HepG2 (cell line): ENCODE data around the gene PRKAG1. TPM values are rescaled to one million over a fixed set of nuclear protein-coding genes. Genes with fewer than 3 reads are reported as not detected.
A peak's percentile ranks its signal among the peaks of the same experiment; 100 is the strongest.

Source experiments
- BCL3 ChIP-seq: sonication (generic); formaldehyde crosslinking; IDR thresholded peaks from 2 replicates; pipeline ENCODE4 v1.5.1; 2020; ENCODE audit warnings: mild to moderate bottlenecking, missing genetic modification reagents, moderate library complexity
- BHLHE40 ChIP-seq: IDR thresholded peaks from 2 replicates; pipeline ENCODE4 v1.6.1; 2011; ENCODE audit warnings: low read length, improper control_type of control experiment
- CBFB ChIP-seq: sonication (generic); formaldehyde crosslinking; IDR thresholded peaks from 2 replicates; pipeline ENCODE4 v1.4.0; 2020; ENCODE audit warnings: missing genetic modification reagents
- IRX3 ChIP-seq: sonication (generic); formaldehyde crosslinking; IDR thresholded peaks from 2 replicates; pipeline ENCODE4 v1.8.1; 2023; ENCODE audit warnings: mild to moderate bottlenecking, low read depth, missing genetic modification reagents, borderline replicate concordance
- JARID2 ChIP-seq: sonication (generic); formaldehyde crosslinking; IDR thresholded peaks from 2 replicates; pipeline ENCODE4 v1.8.1; 2023; ENCODE audit warnings: missing genetic modification reagents, inconsistent platforms; ENCODE audit not compliant: insufficient replicate concordance
- KLF13 ChIP-seq: sonication (generic); formaldehyde crosslinking; IDR thresholded peaks from 2 replicates; pipeline ENCODE4 v1.4.0; 2020; ENCODE audit warnings: mild to moderate bottlenecking, missing genetic modification reagents
- MEF2D ChIP-seq: sonication (generic); formaldehyde crosslinking; IDR thresholded peaks from 2 replicates; pipeline ENCODE4 v1.5.1; 2020; ENCODE audit warnings: mild to moderate bottlenecking, missing genetic modification reagents
- RFX1 ChIP-seq: fragments of 450-650 bp; IDR thresholded peaks from 2 replicates; pipeline ENCODE4 v1.6.1; 2017
- RFXANK ChIP-seq: IDR thresholded peaks from 2 replicates; pipeline ENCODE4 v1.6.1; 2016
- TFAP4 ChIP-seq: sonication (generic); IDR thresholded peaks from 2 replicates; pipeline ENCODE4 v1.6.1; 2016; ENCODE audit warnings: low read depth, borderline replicate concordance
- ZFP82 ChIP-seq: sonication (generic); formaldehyde crosslinking; IDR thresholded peaks from 2 replicates; pipeline ENCODE4 v1.5.1; 2020; ENCODE audit warnings: mild to moderate bottlenecking, missing genetic modification reagents, borderline replicate concordance
- ZNF24 ChIP-seq: fragments of 450-650 bp; IDR thresholded peaks from 2 replicates; pipeline ENCODE4 v1.6.1; 2017; ENCODE audit warnings: antibody characterized with exemption, mild to moderate bottlenecking
- ZNF263 ChIP-seq: sonication (generic); formaldehyde crosslinking; IDR thresholded peaks from 2 replicates; pipeline ENCODE4 v1.4.0; 2020; ENCODE audit warnings: missing genetic modification reagents
- polyA plus RNA-seq, 8 experiments: library from polyadenylated mRNA; depleted of rRNA in 3 of 8; stranded (reverse) in 7 of 8; unstranded in 1 of 8; fragments of >200 nt; fragmentation: Illumina TruSeq in 4 of 8; extraction: Trizol in 4 of 8; gene quantifications; 2 replicates each; pipeline versions ENCODE4 v1.2.1 to v1.2.3, GENCODE V29; 2011 to 2016; ENCODE audit warnings: low read depth in 4 of 8, missing spikeins in 1 of 8, mixed read lengths in 1 of 8; ENCODE audit not compliant: insufficient read depth in 1 of 8
- total RNA-seq, 5 experiments: library from RNA; depleted of rRNA; stranded (reverse); fragments of >200 nt; fragmentation: Illumina TruSeq; extraction: Trizol; gene quantifications; 2 replicates each; pipeline ENCODE4 v1.2.3, GENCODE V29; 2016; ENCODE audit warnings: low read depth in 1 of 5
- TF ChIP-seq, protein P1 (sequence below): IDR thresholded peaks from 2 replicates; pipeline ENCODE4 v1.6.1; 2016; ENCODE audit warnings: low read depth, control low read depth
- TF ChIP-seq, protein P2 (sequence below): sonication (generic); formaldehyde crosslinking; IDR thresholded peaks from 2 replicates; pipeline ENCODE4 v1.5.1; 2020; ENCODE audit warnings: missing genetic modification reagents, mild to moderate bottlenecking, borderline replicate concordance
- TF ChIP-seq, protein P3 (sequence below): sonication (generic); formaldehyde crosslinking; IDR thresholded peaks from 2 replicates; pipeline ENCODE4 v1.4.0; 2020; ENCODE audit warnings: missing genetic modification reagents
- TF ChIP-seq, protein P4 (sequence below): sonication (generic); formaldehyde crosslinking; IDR thresholded peaks from 2 replicates; pipeline ENCODE4 v1.9.0; 2021; ENCODE audit warnings: missing genetic modification reagents, borderline replicate concordance

Gene PRKAG1
- total and polyA plus RNA-seq, 2 of the 13 experiments (the other 11 are each of a cell fraction or from before 2014, with no cell fraction given), result 26.1 to 32.8 TPM

GRCh38 chr12:49060237-49061156, 41.9 kb upstream of the PRKAG1 start, which contains the start of gene KMT2D (continued):
- TF ChIP-seq BCL3 (CRISPR knock-in tag), result peak; percentile 86; the same call in 1 of the 2 replicates
- TF ChIP-seq KLF13 (CRISPR knock-in tag), result peak; percentile 63; the same call in 1 of the 2 replicates
- TF ChIP-seq RFXANK (CRISPR knock-in tag), result peak; percentile 55; the same call in 1 of the 2 replicates
- no peak for TF ChIP-seq IRX3
- TF ChIP-seq ZNF263 (CRISPR knock-in tag), result peak; percentile 12; the same call in 1 of the 2 replicates
- TF ChIP-seq TFAP4, result peak; percentile 52
- TF ChIP-seq CBFB, result peak; percentile 90
- TF ChIP-seq, protein P1, sequence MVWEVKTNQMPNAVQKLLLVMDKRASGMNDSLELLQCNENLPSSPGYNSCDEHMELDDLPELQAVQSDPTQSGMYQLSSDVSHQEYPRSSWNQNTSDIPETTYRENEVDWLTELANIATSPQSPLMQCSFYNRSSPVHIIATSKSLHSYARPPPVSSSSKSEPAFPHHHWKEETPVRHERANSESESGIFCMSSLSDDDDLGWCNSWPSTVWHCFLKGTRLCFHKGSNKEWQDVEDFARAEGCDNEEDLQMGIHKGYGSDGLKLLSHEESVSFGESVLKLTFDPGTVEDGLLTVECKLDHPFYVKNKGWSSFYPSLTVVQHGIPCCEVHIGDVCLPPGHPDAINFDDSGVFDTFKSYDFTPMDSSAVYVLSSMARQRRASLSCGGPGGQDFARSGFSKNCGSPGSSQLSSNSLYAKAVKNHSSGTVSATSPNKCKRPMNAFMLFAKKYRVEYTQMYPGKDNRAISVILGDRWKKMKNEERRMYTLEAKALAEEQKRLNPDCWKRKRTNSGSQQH (CRISPR knock-in tag), result peak; percentile 60; the same call in 1 of the 2 replicates
- TF ChIP-seq, protein P2, sequence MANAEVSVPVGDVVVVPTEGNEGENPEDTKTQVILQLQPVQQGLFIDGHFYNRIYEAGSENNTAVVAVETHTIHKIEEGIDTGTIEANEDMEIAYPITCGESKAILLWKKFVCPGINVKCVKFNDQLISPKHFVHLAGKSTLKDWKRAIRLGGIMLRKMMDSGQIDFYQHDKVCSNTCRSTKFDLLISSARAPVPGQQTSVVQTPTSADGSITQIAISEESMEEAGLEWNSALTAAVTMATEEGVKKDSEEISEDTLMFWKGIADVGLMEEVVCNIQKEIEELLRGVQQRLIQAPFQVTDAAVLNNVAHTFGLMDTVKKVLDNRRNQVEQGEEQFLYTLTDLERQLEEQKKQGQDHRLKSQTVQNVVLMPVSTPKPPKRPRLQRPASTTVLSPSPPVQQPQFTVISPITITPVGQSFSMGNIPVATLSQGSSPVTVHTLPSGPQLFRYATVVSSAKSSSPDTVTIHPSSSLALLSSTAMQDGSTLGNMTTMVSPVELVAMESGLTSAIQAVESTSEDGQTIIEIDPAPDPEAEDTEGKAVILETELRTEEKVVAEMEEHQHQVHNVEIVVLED, result peak; percentile 95
- peak; percentile 69 for TF ChIP-seq BHLHE40
- TF ChIP-seq, protein P3, sequence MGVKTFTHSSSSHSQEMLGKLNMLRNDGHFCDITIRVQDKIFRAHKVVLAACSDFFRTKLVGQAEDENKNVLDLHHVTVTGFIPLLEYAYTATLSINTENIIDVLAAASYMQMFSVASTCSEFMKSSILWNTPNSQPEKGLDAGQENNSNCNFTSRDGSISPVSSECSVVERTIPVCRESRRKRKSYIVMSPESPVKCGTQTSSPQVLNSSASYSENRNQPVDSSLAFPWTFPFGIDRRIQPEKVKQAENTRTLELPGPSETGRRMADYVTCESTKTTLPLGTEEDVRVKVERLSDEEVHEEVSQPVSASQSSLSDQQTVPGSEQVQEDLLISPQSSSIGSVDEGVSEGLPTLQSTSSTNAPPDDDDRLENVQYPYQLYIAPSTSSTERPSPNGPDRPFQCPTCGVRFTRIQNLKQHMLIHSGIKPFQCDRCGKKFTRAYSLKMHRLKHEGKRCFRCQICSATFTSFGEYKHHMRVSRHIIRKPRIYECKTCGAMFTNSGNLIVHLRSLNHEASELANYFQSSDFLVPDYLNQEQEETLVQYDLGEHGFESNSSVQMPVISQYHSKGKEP, result peak; percentile 56; the same call in 1 of the 2 replicates
- peak; percentile 74; the same call in 1 of the 2 replicates for TF ChIP-seq ZNF24
- 0 out of 2 replicates have a peak, but pooled peaks have one; percentile 49 for TF ChIP-seq ZFP82 (CRISPR knock-in tag)
- no peak for TF ChIP-seq RFX1
- TF ChIP-seq, protein P4, sequence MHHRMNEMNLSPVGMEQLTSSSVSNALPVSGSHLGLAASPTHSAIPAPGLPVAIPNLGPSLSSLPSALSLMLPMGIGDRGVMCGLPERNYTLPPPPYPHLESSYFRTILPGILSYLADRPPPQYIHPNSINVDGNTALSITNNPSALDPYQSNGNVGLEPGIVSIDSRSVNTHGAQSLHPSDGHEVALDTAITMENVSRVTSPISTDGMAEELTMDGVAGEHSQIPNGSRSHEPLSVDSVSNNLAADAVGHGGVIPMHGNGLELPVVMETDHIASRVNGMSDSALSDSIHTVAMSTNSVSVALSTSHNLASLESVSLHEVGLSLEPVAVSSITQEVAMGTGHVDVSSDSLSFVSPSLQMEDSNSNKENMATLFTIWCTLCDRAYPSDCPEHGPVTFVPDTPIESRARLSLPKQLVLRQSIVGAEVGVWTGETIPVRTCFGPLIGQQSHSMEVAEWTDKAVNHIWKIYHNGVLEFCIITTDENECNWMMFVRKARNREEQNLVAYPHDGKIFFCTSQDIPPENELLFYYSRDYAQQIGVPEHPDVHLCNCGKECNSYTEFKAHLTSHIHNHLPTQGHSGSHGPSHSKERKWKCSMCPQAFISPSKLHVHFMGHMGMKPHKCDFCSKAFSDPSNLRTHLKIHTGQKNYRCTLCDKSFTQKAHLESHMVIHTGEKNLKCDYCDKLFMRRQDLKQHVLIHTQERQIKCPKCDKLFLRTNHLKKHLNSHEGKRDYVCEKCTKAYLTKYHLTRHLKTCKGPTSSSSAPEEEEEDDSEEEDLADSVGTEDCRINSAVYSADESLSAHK, result no peak
- no peak for TF ChIP-seq JARID2 (CRISPR knock-in tag)
- TF ChIP-seq MEF2D, result peak; percentile 93
